Activated T-helper 1 cell treated with anti-CD3 and anti-CD28 coated beads, Interleukin-12 subunit alpha, Interleukin-12 subunit beta, Interleukin-2, Interleukin-4 antibody, amounts not matched to agents 30 ng/mL and 10 ng/mL and 1 ng/mL, durations not matched to agents 14 hours and 24 hours and 36 hours (primary cell): ENCODE measurements around the gene TRHDE. TPM values are rescaled to one million over a fixed set of nuclear protein-coding genes. Genes with fewer than 3 reads are reported as not detected.
"Not testable (repeated sequence)": the region's sequence is repeated elsewhere in the genome, so short reads cannot be mapped to it uniquely, and the experiment has no call there.

Source experiments
- DNase-seq: peaks from one replicate; pipeline ENCODE4 v3.0.0; 2021; ENCODE audit warnings: low spot score
- H3K27ac Mint-ChIP-seq: one replicate; pipeline ENCODE4 v1.8.0; 2021; ENCODE audit warnings: mild to moderate bottlenecking, mixed read lengths
- H3K27me3 Mint-ChIP-seq: one replicate; pipeline ENCODE4 v1.8.0; 2022; ENCODE audit warnings: mild to moderate bottlenecking, moderate library complexity, mixed read lengths; ENCODE audit not compliant: insufficient read depth
- H3K36me3 Mint-ChIP-seq: one replicate; pipeline ENCODE4 v1.8.0; 2021; ENCODE audit warnings: low read depth, mixed read lengths
- H3K4me1 Mint-ChIP-seq: one replicate; pipeline ENCODE4 v1.8.0; 2021; ENCODE audit warnings: low read depth, mixed read lengths
- H3K4me3 Mint-ChIP-seq: one replicate; pipeline ENCODE4 v1.8.0; 2021; ENCODE audit warnings: mild to moderate bottlenecking, moderate library complexity, mixed read lengths
- H3K9me3 Mint-ChIP-seq: one replicate; pipeline ENCODE4 v1.8.0; 2021; ENCODE audit warnings: mixed read lengths
- intact Hi-C: fragments of 100-400 bp; cut with micrococcal nuclease; formaldehyde crosslinking; loops from one replicate; pipeline ENCODE4 v1.15.1; 2024
- total RNA-seq: library from RNA; stranded (reverse); gene quantifications from 2 replicates; pipeline ENCODE4 v1.2.3, GENCODE V29; 2022

Gene TRHDE
- total RNA-seq, 1 donor from 2014 or later = not detected

DNA sequence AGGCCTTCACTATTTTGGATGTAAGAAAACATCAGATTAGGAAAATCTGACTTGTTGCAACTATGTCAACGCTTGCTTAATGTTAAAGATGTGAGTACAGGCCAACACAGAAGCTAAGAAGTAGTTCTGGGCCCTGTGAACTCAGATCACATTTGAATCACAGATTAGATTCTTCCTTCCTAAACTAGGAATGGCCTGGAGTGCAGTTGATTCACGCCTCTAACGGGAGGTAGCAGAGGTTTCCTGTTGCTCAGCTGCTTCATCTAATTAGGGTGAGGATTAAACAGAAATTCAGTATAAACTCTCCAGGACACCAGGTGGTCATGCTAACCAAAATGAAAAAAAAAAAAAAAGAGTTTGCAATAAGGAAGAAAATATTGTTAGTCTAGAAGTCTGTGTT, 314.3 kb downstream of the TRHDE start:
- Mint-ChIP-seq H3K9me3 (peaks cover 16% of the 10 kb centered on the region), H3K27me3 (no peaks in the 10 kb centered on the region), H3K36me3 (no peaks in the 10 kb centered on the region), H3K4me3 (no peak overlapping the region), H3K27ac (no peak overlapping the region), H3K4me1 (no peaks in the 10 kb centered on the region)
- DNase-seq = no peak
- intact Hi-C loops = no loop called here

DNA sequence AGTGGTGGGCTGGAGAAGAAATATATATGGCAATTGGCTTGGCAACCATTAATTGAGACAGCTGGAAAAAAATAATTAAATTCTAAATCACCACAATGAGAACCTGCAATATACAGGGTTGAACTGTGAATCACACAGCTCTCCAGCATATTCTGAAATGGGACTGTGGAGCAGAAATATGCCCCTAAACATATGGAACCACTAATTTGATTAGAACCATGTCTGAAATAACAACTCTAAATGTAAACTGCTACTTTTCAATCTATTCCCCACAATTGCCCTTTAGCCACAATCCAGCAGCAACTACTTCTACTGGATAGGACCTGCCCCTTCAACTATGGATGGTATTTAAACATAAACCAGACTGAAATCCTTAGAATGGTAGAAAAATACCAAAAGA, 330.4 kb downstream of the TRHDE start:
- Mint-ChIP-seq H3K36me3 (no peaks in the 10 kb centered on the region), H3K27ac (no peak overlapping the region), H3K4me1 (no peaks in the 10 kb centered on the region), H3K9me3 (peaks cover 19% of the 10 kb centered on the region), H3K4me3 (no peak overlapping the region), H3K27me3 (no peaks in the 10 kb centered on the region)
- DNase-seq = no peak
- intact Hi-C loops = no loop called here

GRCh38 chr12:72605975-72606374, 333.8 kb downstream of the TRHDE start:
- Mint-ChIP-seq H3K4me3 (no peak overlapping the region), H3K36me3 (no peaks in the 10 kb centered on the region), H3K27ac (no peak overlapping the region), H3K4me1 (no peaks in the 10 kb centered on the region), H3K9me3 (peaks cover 13% of the 10 kb centered on the region), H3K27me3 (no peaks in the 10 kb centered on the region)
- no peak for DNase-seq
- intact Hi-C loops = no loop called here

DNA sequence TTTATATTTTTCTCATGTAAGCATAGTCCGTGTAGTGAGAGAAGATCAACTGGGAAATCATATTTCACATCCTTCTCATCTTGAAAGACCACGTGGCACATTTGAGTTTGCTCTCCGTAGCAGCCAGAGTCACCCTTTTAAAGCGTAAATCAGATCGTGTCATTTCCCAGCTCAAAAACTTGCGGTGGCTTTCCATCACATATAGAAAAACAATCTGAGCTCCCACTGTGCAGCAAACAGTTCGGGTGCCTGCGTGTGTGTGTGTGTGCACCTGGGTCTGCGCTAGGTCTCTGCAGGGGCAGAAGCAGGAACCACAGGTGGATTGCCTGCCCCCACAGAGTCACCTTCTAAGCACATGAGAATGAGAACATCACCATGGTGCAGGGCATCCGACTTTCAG, 338.2 kb downstream of the TRHDE start:
- no peak for DNase-seq
- intact Hi-C loops = no loop called here
- Mint-ChIP-seq H3K4me3 (no peak overlapping the region), H3K27me3 (no peaks in the 10 kb centered on the region), H3K9me3 (no peaks in the 10 kb centered on the region), H3K27ac (no peak overlapping the region), H3K4me1 (no peaks in the 10 kb centered on the region), H3K36me3 (no peaks in the 10 kb centered on the region)

DNA sequence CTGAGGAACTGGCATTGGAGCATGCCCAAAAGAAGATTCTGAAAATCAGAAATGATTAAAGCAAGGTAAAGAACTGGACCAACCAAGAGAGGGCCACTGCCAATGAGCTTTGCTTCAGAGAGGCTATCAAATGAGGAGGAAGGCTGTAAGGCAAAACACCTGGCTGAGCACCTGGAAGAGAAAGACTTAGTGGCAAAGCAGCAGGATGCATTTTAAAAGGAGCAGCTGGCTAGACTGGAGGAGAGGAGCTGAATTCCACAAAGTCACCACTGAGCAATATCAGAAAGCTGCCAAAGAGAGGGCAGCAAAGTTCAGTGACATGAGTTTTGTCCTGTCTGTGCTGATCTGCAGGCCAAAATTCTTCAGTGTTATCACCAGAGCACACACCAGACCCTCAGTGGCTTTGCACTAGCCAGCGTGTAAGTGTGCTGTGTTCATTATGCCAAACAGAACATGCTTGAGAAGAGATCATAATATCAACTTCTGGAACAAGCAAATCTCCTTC, 338.7 kb downstream of the TRHDE start:
- no peaks in the 10 kb centered on the region for H3K27me3 Mint-ChIP-seq
- intact Hi-C loops = no loop called here
- H3K9me3 Mint-ChIP-seq = no peaks in the 10 kb centered on the region
- no peak overlapping the region for H3K4me3 Mint-ChIP-seq
- H3K4me1 Mint-ChIP-seq = no peaks in the 10 kb centered on the region
- no peak for DNase-seq
- H3K27ac Mint-ChIP-seq = no peak overlapping the region
- H3K36me3 Mint-ChIP-seq = no peaks in the 10 kb centered on the region

GRCh38 chr12:72612171-72612570, 340.0 kb downstream of the TRHDE start:
- DNase-seq = no peak
- no peaks in the 10 kb centered on the region for H3K36me3 Mint-ChIP-seq
- no peak overlapping the region for H3K4me3 Mint-ChIP-seq
- H3K4me1 Mint-ChIP-seq = no peaks in the 10 kb centered on the region
- intact Hi-C loops = no loop called here
- no peaks in the 10 kb centered on the region for H3K27me3 Mint-ChIP-seq
- H3K9me3 Mint-ChIP-seq = no peaks in the 10 kb centered on the region
- H3K27ac Mint-ChIP-seq = no peak overlapping the region

DNA sequence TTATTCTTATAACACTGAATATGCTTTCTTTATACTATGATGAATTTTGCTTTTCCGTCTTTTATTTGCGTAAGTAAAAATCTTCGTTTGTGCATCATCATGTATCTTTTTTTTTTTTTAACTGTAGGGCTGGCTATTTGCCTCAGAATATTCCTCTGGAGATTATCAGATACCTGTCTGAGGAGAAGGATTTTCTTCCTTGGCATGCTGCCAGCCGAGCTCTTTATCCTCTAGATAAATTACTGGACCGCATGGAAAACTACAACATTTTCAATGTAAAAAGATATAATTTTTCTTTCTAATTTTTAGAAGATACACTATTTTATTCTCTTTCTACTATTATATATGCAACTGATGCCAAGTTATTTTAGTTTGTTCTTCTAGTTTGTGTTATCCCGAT, 346.6 kb downstream of the TRHDE start:
- Mint-ChIP-seq H3K27me3 (no peaks in the 10 kb centered on the region), H3K36me3 (no peaks in the 10 kb centered on the region), H3K4me3 (no peak overlapping the region), H3K9me3 (no peaks in the 10 kb centered on the region), H3K27ac (no peak overlapping the region), H3K4me1 (no peaks in the 10 kb centered on the region)
- intact Hi-C loops = no loop called here
- DNase-seq = no peak

DNA sequence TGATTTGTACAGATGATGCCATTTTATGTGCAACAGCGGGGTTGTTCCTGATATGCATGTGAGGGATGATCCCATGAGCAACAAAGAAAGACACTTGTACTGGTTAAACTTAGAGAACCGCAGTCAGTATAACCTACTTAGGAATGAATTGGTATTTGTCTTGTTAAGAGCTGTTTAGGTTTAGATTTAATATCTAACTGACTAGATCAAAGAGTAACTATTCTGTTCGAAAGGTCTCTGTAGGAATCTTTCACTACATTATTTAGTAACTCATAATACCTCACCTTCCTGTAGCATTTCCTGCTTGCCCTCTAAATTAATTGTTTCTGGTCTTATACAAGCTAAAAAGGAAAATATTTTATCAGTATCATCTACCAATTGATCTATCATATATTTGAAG, 350.4 kb downstream of the TRHDE start:
- Mint-ChIP-seq H3K36me3 (no peaks in the 10 kb centered on the region), H3K4me3 (no peak overlapping the region), H3K27ac (no peak overlapping the region), H3K4me1 (no peaks in the 10 kb centered on the region), H3K9me3 (no peaks in the 10 kb centered on the region), H3K27me3 (no peaks in the 10 kb centered on the region)
- intact Hi-C loops = no loop called here
- DNase-seq = no peak

DNA sequence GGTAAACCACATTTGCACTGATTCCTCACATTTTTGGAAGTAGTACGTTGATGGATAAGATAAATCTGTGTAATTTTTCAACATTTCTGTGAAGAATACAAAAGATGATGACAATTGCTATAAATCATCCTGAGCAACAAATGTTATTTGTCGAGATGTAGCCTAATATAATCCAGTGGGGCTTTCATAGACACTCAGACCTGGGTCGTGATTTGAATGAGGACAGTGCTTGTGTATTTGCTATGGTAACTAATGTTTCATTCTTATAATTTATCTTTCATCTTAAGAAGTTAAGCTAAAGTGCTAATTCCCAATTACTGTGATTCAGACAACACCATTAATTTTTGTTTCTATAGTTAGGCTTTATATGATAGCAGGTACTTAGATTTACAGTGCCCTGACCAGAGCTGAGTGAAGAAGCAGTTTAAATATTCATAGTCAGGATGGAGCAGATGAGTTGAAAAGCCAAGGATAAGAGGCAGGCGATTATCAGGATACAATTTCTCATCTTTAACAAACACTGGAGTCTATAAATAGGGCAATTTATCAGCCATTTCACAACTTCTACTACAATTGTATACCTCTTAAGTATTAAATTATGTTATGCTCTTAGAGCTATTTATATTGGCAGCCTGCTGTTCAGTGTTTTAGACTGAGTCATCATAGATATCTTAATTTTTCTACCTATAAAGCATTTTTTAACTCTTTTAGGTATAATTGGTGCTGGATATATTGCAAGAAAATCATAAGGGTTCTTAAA, 359.9 kb downstream of the TRHDE start:
- H3K27me3 Mint-ChIP-seq = no peaks in the 10 kb centered on the region
- H3K9me3 Mint-ChIP-seq = no peaks in the 10 kb centered on the region
- no peaks in the 10 kb centered on the region for H3K4me1 Mint-ChIP-seq
- intact Hi-C loops = no loop called here
- H3K36me3 Mint-ChIP-seq = no peaks in the 10 kb centered on the region
- H3K4me3 Mint-ChIP-seq = no peak overlapping the region
- no peak overlapping the region for H3K27ac Mint-ChIP-seq
- DNase-seq = no peak

- intact Hi-C loops = no loop called here
- no peaks in the 10 kb centered on the region for H3K27me3 Mint-ChIP-seq
- H3K4me3 Mint-ChIP-seq = no peak overlapping the region
- no peak overlapping the region for H3K27ac Mint-ChIP-seq
- H3K9me3 Mint-ChIP-seq = peaks cover 5% of the 10 kb centered on the region
- H3K36me3 Mint-ChIP-seq = no peaks in the 10 kb centered on the region
- DNase-seq = no peak
- H3K4me1 Mint-ChIP-seq = no peaks in the 10 kb centered on the region
Observed at GRCh38 chr12:72642706-72643105, 370.5 kb downstream of the TRHDE start.

GRCh38 chr12:72647139-72647538, 375.0 kb downstream of the TRHDE start:
- Mint-ChIP-seq H3K27me3 (no peaks in the 10 kb centered on the region), H3K27ac (no peak overlapping the region), H3K4me3 (no peak overlapping the region), H3K4me1 (no peaks in the 10 kb centered on the region), H3K9me3 (no peaks in the 10 kb centered on the region), H3K36me3 (no peaks in the 10 kb centered on the region)
- DNase-seq = no peak
- intact Hi-C loops = no loop called here

GRCh38 chr12:72658615-72659014, 386.4 kb downstream of the TRHDE start:
- H3K4me3 Mint-ChIP-seq = no peak overlapping the region
- intact Hi-C loops = no loop called here
- no peak for DNase-seq
- H3K27me3 Mint-ChIP-seq = no peaks in the 10 kb centered on the region
- H3K36me3 Mint-ChIP-seq = no peaks in the 10 kb centered on the region
- no peaks in the 10 kb centered on the region for H3K4me1 Mint-ChIP-seq
- H3K27ac Mint-ChIP-seq = no peak overlapping the region
- no peaks in the 10 kb centered on the region for H3K9me3 Mint-ChIP-seq

- intact Hi-C loops, H3K4me3 Mint-ChIP-seq, H3K27me3 Mint-ChIP-seq, H3K4me1 Mint-ChIP-seq, H3K9me3 Mint-ChIP-seq, DNase-seq, H3K27ac Mint-ChIP-seq, H3K36me3 Mint-ChIP-seq: not testable (repeated sequence)
Observed at GRCh38 chr12:72660174-72660573, 388.0 kb downstream of the TRHDE start.

- intact Hi-C loops = no loop called here
- Mint-ChIP-seq H3K9me3 (no peaks in the 10 kb centered on the region), H3K4me3 (no peak overlapping the region), H3K4me1 (no peaks in the 10 kb centered on the region), H3K27me3 (no peaks in the 10 kb centered on the region), H3K36me3 (no peaks in the 10 kb centered on the region), H3K27ac (no peak overlapping the region)
- no peak for DNase-seq
Observed at GRCh38 chr12:72673853-72674252, 401.7 kb downstream of the TRHDE start.
